Measurements from ENCODE around the gene PPCDC. TPM values are rescaled to one million over a fixed set of nuclear protein-coding genes. Genes with fewer than 3 reads are reported as not detected.

Gene PPCDC
- total RNA-seq, 1 experiment from 2014 or later: 14.7 TPM

GRCh38 chr15:75027551-75027950 is 4.2 kb downstream of the PPCDC start:
- H3K36me3 Mint-ChIP-seq (ENCODE audit: insufficient read depth, unreplicated experiment): peaks cover 12% of the 10 kb centered on the region
- H3K4me1 Mint-ChIP-seq (ENCODE audit: low read depth, unreplicated experiment): peaks cover 7% of the 10 kb centered on the region
- H3K27ac Mint-ChIP-seq (ENCODE audit: unreplicated experiment): no peak overlapping the region
- no peak for DNase-seq
- Histone ChIP-seq H3K9me3 (no peaks in the 10 kb centered on the region), H3K4me3 (ENCODE audit: low read depth, low read length) (no peak overlapping the region), H3K27me3 (replicated peaks; ENCODE audit: control insufficient read depth, insufficient read depth, low read length) (no peaks in the 10 kb centered on the region), H3K4me1 (peaks cover 30% of the 10 kb centered on the region), H3K36me3 (ENCODE audit: control insufficient read depth, insufficient read depth, low read length) (no peaks in the 10 kb centered on the region)
- intact Hi-C loops (cut with micrococcal nuclease; ENCODE audit: unreplicated experiment): no loop called here
- TF ChIP-seq CTCF (IDR thresholded peaks at IDR 0.05; ENCODE audit: insufficient read depth in 1 of 2, low read depth in 1 of 2, low read length in 1 of 2, severe bottlenecking in 1 of 2, unreplicated experiment in 1 of 2): no peak
- ChIA-PET CTCF (no interaction called here), POLR2A (no interaction called here)
- no peaks in the 10 kb centered on the region for H3K9me3 Mint-ChIP-seq (ENCODE audit: unreplicated experiment)
- BruUV-seq (replicated peaks): no TSS peak
- H3K27me3 Mint-ChIP-seq (ENCODE audit: insufficient read depth, unreplicated experiment): no peaks in the 10 kb centered on the region
- no peak overlapping the region for H3K4me3 Mint-ChIP-seq (ENCODE audit: unreplicated experiment)

- Mint-ChIP-seq H3K4me1 (ENCODE audit: low read depth, unreplicated experiment) (peaks cover 14% of the 10 kb centered on the region), H3K27ac (ENCODE audit: unreplicated experiment) (peak overlapping the region; percentile 16), H3K9me3 (ENCODE audit: unreplicated experiment) (no peaks in the 10 kb centered on the region), H3K27me3 (ENCODE audit: insufficient read depth, unreplicated experiment) (no peaks in the 10 kb centered on the region), H3K4me3 (ENCODE audit: unreplicated experiment) (no peak overlapping the region), H3K36me3 (ENCODE audit: insufficient read depth, unreplicated experiment) (peaks cover 5% of the 10 kb centered on the region)
- POLR2A ChIA-PET: interaction anchor here (0.6 kb wide), 1 partner anchor 176 kb away, joined by 4 read pairs; no protein-coding TSS in a partner anchor
- CTCF ChIA-PET: interaction anchor here (0.9 to 1.6 kb wide), 11 partner anchors 14 to 271 kb away, joined by 3 to 21 read pairs (median 5); partner anchors contain the start of gene C15orf39
- intact Hi-C loops (cut with micrococcal nuclease; ENCODE audit: unreplicated experiment): loop anchor here (1.0 to 2.0 kb wide), 2 partner anchors 175 to 280 kb away; no protein-coding TSS in a partner anchor
- no peaks in the 10 kb centered on the region for H3K27me3 ChIP-seq (replicated peaks; ENCODE audit: control insufficient read depth, insufficient read depth, low read length)
- no peak for TF ChIP-seq CTCF (IDR thresholded peaks at IDR 0.05; ENCODE audit: insufficient read depth in 1 of 2, low read depth in 1 of 2, low read length in 1 of 2, severe bottlenecking in 1 of 2, unreplicated experiment in 1 of 2)
- peaks cover 33% of the 10 kb centered on the region for H3K4me1 ChIP-seq
- no peak overlapping the region for H3K4me3 ChIP-seq (ENCODE audit: low read depth, low read length)
- no peak for DNase-seq
- H3K9me3 ChIP-seq: no peaks in the 10 kb centered on the region
- H3K36me3 ChIP-seq (ENCODE audit: control insufficient read depth, insufficient read depth, low read length): no peaks in the 10 kb centered on the region
- BruUV-seq (replicated peaks): no TSS peak
Measured at GRCh38 chr15:75028991-75029377, 5.6 kb downstream of the PPCDC start.

- peaks cover 5% of the 10 kb centered on the region for H3K36me3 Mint-ChIP-seq (ENCODE audit: insufficient read depth, unreplicated experiment)
- no TSS peak for BruUV-seq (replicated peaks)
Measured at GRCh38 chr15:75029378-75030022, 6.1 kb downstream of the PPCDC start.

More at GRCh38 chr15:75029378-75030022, 6.1 kb downstream of the PPCDC start:
- ChIA-PET CTCF (interaction anchor here (0.6 to 1.6 kb wide), 13 partner anchors 14 to 278 kb away, joined by 3 to 21 read pairs (median 3); partner anchors contain the start of gene C15orf39), POLR2A (interaction anchor here (0.6 kb wide), 2 partner anchors 175 to 340 kb away, joined by 3 to 4 read pairs; no protein-coding TSS in a partner anchor)
- Histone ChIP-seq H3K9me3 (no peaks in the 10 kb centered on the region), H3K4me3 (ENCODE audit: low read depth, low read length) (no peak overlapping the region), H3K27me3 (replicated peaks; ENCODE audit: control insufficient read depth, insufficient read depth, low read length) (no peaks in the 10 kb centered on the region), H3K4me1 (peaks cover 38% of the 10 kb centered on the region), H3K36me3 (ENCODE audit: control insufficient read depth, insufficient read depth, low read length) (no peaks in the 10 kb centered on the region)
- peak; percentile 83 to 90 for DNase-seq
- Mint-ChIP-seq H3K9me3 (ENCODE audit: unreplicated experiment) (no peaks in the 10 kb centered on the region), H3K27me3 (ENCODE audit: insufficient read depth, unreplicated experiment) (no peaks in the 10 kb centered on the region), H3K4me1 (ENCODE audit: low read depth, unreplicated experiment) (peaks cover 15% of the 10 kb centered on the region), H3K4me3 (ENCODE audit: unreplicated experiment) (no peak overlapping the region), H3K27ac (ENCODE audit: unreplicated experiment) (peak overlapping the region; percentile 16)
- peak; percentile 88 to 91 for TF ChIP-seq CTCF (IDR thresholded peaks at IDR 0.05; ENCODE audit: insufficient read depth in 1 of 2, low read depth in 1 of 2, low read length in 1 of 2, severe bottlenecking in 1 of 2, unreplicated experiment in 1 of 2)
- intact Hi-C loops (cut with micrococcal nuclease; ENCODE audit: unreplicated experiment): loop anchor here (1.0 to 2.0 kb wide), 2 partner anchors 175 to 279 kb away; no protein-coding TSS in a partner anchor
